SK-N-SH (cell line): Measurements from ENCODE around the gene ZFP36.

Experiments used
- CTCF ChIP-seq: fragments of 200-600 bp; sonication (generic); IDR thresholded peaks from 2 replicates; pipeline ENCODE4 v1.6.1; 2017; ENCODE audit warnings: antibody characterized with exemption, mild to moderate bottlenecking, moderate library complexity
- POLR2AphosphoS5 ChIP-seq: IDR thresholded peaks from 2 replicates; pipeline ENCODE4 v1.6.1; 2012; ENCODE audit warnings: low read depth, low read length
- RAD21 ChIP-seq: IDR thresholded peaks from 2 replicates; pipeline ENCODE4 v1.6.1; 2012; ENCODE audit warnings: mild to moderate bottlenecking, low read length
- REST ChIP-seq: IDR thresholded peaks from 2 replicates; pipeline ENCODE4 v1.6.1; 2012; ENCODE audit warnings: mild to moderate bottlenecking, low read depth, low read length, moderate library complexity

- TF ChIP-seq CTCF = no peak
- no peak for TF ChIP-seq POLR2AphosphoS5
- TF ChIP-seq RAD21 = no peak
- TF ChIP-seq REST = no peak
These were observed 38.0 kb downstream of the ZFP36 start for GRCh38 chr19:39444598-39445195.
